HG02973 (cell line): Measurements from ENCODE around the gene RNF208.

Experiments used
- ATAC-seq: cut with Tn5 transposase; IDR thresholded peaks from one replicate; pipeline ENCODE4 v1.9.1; 2021; ENCODE audit warnings: moderate library complexity; ENCODE audit not compliant: unreplicated experiment

RNF208 gene

DNA sequence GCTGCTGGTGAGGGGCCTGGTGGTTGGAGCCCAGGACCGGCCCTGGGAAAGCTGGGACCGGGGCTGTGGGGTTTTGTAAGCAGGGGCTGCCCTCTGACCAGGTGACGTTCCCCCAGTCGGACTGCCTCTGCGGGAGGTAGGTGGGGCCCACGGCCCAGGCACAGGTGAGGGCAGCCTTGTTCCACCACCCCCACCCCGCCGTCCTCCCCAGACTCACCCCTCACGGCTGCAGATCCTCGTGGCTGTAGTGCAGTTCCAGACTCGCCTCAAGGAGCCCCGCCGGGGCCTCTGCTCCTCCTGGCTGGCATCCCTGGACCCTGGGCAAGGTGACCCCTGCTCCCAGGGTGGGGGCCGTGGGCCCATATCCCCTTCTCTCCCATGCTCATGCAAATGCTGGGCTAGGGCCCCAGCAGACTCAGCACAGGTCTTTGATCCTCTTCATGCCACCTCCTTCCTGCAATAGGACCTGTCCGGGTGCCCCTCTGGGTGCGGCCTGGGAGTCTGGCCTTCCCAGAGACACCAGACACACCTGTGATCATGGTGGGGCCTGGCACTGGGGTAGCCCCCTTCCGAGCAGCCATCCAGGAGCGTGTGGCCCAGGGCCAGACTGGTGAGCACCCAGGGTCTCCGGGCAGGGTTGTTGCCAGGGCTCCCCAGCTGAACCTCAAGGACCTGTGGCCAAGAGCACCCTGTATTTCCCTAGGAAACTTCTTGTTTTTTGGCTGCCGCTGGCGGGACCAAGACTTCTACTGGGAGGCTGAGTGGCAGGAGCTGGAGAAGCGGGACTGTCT lies 6.6 kb downstream of the RNF208 start:
- no peak for ATAC-seq

DNA sequence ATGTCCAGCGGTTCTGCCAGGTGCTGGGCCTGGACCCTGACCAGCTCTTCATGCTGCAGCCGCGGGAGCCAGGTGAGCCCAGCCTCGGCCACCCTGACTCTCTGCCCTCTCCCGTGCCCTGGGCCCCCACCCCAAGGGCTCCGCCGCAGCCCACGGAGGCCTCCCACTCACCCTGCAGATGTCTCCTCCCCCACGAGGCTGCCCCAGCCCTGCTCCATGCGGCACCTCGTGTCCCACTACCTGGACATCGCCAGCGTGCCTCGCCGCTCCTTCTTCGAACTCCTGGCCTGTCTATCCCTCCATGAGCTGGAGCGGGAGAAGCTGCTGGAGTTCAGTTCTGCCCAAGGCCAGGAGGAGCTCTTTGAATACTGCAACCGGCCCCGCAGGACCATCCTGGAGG lies 7.4 kb downstream of the RNF208 start:
- ATAC-seq: no peak

- no peak for ATAC-seq
These were observed 8.6 kb downstream of the RNF208 start for GRCh38 chr9:137213160-137214060.

DNA sequence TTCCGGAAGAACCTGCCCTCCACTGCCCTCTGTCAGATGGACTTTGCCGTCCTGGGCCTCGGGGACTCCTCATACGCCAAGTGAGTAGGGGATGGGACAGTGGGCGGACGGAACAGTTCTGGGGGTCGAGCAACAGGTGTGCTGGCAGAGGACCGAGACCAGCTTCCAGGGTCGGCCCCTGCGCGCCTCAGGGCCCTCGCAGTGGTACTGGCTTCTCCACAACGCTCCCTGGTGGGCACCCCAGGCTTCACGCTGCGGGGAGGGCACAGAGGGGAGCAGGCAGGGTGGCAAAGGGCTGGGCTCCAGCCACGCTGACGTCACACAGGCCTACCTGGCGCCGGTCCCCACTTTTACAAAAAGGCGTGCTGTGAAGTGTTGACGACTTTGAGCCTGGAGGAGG lies 9.5 kb downstream of the RNF208 start:
- no peak for ATAC-seq

DNA sequence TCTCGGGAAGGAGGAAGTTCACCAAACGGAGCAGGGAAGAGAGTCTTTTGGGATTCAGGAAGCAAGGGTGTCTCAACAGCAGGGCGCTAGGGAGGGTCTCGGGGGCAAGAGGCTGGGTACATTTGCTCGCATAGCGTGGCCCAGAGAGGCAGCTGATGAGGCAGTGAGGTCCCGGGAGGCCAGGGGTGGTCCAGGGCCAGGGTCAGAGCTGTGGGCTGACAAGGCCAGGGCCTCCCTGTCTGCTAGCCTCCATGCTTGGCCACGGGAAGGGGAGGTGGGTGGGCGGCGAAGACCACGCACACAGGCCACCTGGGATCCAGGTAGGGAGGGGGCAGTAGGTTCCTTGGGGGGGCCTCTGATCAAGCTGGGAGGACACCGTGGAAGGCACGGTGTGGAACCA lies 10.5 kb downstream of the RNF208 start:
- no peak for ATAC-seq

GRCh38 chr9:137206602-137207001 lies 15.4 kb downstream of the RNF208 start:
- no peak for ATAC-seq

- ATAC-seq: peak; percentile 39
These were observed 16.6 kb downstream of the RNF208 start, which contains the start of the genes NDOR1 and TMEM203 for GRCh38 chr9:137205126-137206069. Gene NDOR1, plus strand, starts transcription at chr9:137205700. Its CDS starts 78 bp downstream, at chr9:137205778. Gene TMEM203, minus strand, starts transcription at chr9:137205648. Its CDS starts 234 bp downstream, at chr9:137205414.

- ATAC-seq: no peak
These were observed 17.3 kb downstream of the RNF208 start for GRCh38 chr9:137204731-137205125.

GRCh38 chr9:137202966-137203365 lies 19.1 kb downstream of the RNF208 start:
- no peak for ATAC-seq

GRCh38 chr9:137201205-137201868 lies 20.7 kb downstream of the RNF208 start:
- ATAC-seq: no peak

- peak; percentile 79 for ATAC-seq
These were observed 21.5 kb downstream of the RNF208 start, which contains the start of gene TPRN for GRCh38 chr9:137200311-137201204. Gene TPRN, minus strand, starts transcription at chr9:137200741. Its CDS starts 30 bp downstream, at chr9:137200711.

GRCh38 chr9:137199411-137200121 lies 22.5 kb downstream of the RNF208 start:
- no peak for ATAC-seq

DNA sequence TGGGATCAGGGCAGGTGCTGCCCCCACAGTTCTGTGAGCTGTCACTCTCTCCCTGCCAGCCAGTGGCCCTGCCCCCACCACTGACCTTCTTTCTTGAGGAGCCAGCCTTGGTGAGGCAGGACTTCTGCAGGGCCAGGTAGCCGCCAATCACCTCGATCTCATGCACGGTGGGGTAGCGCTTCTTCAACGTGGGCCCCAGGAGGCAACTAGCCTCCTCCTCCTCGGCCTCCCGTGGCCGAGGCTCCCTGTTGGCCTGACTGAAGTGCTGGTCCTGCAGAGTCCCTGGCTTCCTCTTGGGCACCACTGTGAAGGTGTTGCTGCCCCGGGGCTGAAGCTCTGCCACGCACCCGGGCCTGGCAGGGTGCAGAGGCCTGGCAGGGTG lies 23.1 kb downstream of the RNF208 start:
- ATAC-seq: no peak

GRCh38 chr9:137198051-137198901 lies 23.8 kb downstream of the RNF208 start:
- no peak for ATAC-seq

DNA sequence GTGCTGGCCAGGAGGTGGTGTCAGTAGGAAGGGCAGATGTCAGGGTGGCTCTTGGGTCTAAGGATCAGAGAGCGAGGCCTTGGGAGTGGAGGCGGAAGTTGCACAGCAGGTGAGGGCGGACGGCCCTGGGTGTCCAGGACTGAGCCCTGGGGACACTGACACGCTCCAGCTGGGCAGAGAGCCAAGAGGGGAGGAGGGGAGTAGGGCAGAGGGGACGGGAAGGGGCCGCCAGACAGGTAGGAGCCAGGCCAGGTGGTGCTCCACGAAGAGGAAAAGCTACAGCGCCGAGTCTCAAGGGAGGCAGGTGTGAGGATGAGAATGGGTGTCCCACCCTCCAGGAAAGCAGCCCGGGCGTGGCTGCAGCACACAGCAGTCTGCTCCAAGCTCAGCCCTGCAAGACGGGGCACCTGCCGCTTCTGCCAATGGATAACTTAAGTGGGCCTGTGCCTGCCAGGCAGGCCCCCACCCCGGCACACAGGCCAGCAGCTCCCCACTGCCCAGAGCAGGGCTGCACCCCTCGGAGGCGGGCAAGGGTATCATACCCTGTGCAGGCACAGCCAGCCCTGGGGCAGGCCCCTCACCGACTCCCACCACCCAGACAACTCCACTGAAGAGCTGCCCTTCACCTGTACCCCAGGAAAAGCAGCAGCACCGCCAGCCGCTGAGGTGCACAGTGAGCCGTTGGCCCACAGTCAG lies 26.4 kb downstream of the RNF208 start:
- ATAC-seq: no peak

- ATAC-seq: no peak
These were observed 27.1 kb downstream of the RNF208 start for GRCh38 chr9:137194909-137195308.

- ATAC-seq: no peak
These were observed 27.7 kb downstream of the RNF208 start for GRCh38 chr9:137194388-137194787.
